ENCODE results near the gene LASP1NB.

The LASP1NB gene

DNA sequence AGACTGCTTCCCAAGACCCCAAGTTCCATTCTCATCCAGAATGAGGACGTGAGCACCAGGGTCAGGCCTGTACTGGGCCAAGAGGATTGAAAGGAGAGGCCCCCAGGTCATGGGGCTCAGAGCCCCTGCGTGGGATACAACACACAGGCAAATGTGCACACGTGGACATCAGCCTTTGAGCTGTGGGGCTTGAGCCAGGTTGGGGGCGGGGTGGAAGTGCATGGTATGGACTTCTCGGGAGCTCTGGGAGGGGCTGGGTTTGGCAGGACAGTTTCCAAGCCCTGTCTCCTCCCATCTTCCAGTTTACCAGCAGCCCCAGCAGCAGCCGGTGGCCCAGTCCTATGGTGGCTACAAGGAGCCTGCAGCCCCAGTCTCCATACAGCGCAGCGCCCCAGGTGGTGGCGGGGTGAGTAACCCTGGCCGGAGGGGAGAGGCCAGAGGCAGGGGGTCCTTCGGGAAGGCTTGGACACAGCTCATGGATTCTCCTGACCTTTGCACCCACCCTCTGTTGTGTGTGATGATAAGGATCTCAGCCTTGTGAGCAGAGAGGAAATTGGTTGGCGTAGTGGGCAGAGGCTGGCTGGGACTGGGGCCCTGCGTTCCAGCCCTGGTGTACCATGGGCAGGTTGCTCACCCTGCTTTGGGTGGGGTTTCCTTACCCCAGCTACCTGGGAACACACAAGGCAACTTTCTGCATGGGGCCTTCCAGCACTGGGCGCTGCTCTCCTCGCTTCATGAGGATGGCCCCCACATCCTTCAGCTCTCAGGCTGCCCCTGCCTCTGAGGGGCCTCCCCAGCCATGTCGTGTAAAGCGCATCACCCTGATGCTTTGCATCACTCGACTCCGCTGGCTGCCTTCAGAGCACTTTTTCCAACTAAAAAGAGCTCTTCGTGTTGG is 10.4 kb upstream of the LASP1NB start (continued):
- TF ChIP-seq ZSCAN25 (CRISPR knock-in tag; IDR thresholded peaks at IDR 0.05) (peak; percentile 78), ZNF737 (CRISPR knock-in tag; IDR thresholded peaks at IDR 0.05; ENCODE audit: borderline replicate concordance) (no peak), FOXA3 (CRISPR knock-in tag; IDR thresholded peaks at IDR 0.05) (peak; percentile 61), GFI1 (CRISPR knock-in tag; IDR thresholded peaks at IDR 0.05; ENCODE audit: borderline replicate concordance) (peak; percentile 53; the same call in 1 of the 2 replicates), RBM22 (optimal IDR thresholded peaks at IDR 0.05; ENCODE audit: low read length) (no peak), ZKSCAN1 (IDR thresholded peaks at IDR 0.05; ENCODE audit: low read length) (no peak), ZMAT3 (CRISPR knock-in tag; conservative IDR thresholded peaks at IDR 0.05) (no peak), NPAS2 (CRISPR knock-in tag; IDR thresholded peaks at IDR 0.05; ENCODE audit: borderline replicate concordance) (no peak), MED8 (CRISPR knock-in tag; IDR thresholded peaks at IDR 0.05; ENCODE audit: insufficient replicate concordance) (no peak), SMAD3 (CRISPR knock-in tag; IDR thresholded peaks at IDR 0.05) (peak; percentile 65), PHF8 (CRISPR knock-in tag; IDR thresholded peaks at IDR 0.05) (no peak), CHCHD3 (CRISPR knock-in tag; IDR thresholded peaks at IDR 0.05) (no peak), FOXO4 (CRISPR knock-in tag; conservative IDR thresholded peaks at IDR 0.05) (no peak), ZNF124 (CRISPR knock-in tag; IDR thresholded peaks at IDR 0.05) (no peak), KAT2B (IDR thresholded peaks at IDR 0.05; ENCODE audit: borderline replicate concordance, low read depth, low read length) (no peak)
- TF ChIP-seq, protein P1, sequence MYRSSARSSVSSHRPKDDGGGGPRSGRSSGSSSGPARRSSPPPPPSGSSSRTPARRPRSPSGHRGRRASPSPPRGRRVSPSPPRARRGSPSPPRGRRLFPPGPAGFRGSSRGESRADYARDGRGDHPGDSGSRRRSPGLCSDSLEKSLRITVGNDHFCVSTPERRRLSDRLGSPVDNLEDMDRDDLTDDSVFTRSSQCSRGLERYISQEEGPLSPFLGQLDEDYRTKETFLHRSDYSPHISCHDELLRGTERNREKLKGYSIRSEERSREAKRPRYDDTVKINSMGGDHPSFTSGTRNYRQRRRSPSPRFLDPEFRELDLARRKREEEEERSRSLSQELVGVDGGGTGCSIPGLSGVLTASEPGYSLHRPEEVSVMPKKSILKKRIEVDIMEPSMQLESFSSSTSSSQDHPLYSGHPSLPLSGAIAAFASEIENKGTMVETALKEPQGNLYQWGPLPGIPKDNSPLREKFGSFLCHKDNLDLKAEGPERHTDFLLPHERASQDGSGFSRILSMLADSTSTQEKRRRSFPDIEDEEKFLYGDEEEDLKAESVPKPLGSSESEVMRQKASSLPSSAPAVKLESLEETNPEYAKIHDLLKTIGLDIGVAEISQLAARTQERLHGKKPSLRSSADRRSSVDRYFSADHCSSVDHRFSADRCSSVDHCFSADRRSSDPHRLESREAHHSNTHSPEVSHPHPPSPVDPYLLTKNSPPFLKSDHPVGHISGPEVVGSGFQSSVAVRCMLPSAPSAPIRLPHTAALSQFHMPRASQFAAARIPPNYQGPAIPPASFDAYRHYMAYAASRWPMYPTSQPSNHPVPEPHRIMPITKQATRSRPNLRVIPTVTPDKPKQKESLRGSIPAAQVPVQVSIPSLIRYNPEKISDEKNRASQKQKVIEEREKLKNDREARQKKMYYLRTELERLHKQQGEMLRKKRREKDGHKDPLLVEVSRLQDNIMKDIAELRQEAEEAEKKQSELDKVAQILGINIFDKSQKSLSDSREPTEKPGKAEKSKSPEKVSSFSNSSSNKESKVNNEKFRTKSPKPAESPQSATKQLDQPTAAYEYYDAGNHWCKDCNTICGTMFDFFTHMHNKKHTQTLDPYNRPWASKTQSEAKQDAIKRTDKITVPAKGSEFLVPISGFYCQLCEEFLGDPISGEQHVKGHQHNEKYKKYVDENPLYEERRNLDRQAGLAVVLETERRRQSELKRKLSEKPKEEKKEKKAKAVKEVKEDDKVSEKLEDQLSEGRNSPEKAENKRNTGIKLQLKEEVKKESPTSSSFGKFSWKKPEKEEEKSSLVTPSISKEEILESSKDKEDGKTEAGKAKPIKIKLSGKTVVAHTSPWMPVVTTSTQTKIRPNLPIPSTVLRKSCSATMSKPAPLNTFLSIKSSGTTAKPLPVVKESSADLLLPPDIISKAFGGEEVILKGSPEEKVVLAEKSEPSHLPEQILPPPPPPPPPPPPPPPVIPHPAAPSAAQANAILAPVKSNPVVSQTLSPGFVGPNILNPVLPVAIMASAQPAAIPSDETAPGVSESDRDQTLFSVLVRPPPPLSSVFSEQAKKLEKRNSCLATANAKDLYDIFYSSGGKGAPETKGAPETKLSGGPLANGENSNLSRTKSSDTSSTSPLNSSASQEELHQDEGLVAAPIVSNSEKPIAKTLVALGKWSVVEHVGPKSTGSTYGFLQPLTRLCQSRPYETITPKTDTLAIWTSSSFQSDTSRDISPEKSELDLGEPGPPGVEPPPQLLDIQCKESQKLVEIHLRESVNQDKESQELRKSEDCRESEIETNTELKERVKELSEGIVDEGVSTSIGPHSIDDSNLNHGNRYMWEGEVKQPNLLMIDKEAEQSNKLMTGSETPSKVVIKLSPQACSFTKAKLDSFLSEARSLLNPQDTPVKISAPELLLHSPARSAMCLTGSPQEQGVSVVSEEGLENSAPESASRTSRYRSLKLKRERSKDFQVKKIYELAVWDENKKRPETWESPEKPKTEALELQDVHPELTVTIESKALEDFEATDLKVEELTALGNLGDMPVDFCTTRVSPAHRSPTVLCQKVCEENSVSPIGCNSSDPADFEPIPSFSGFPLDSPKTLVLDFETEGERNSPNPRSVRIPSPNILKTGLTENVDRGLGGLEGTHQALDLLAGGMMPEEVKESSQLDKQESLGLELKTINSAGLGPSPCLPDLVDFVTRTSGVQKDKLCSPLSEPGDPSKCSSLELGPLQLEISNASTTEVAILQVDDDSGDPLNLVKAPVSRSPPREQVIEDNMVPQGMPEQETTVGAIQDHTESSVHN (CRISPR knock-in tag; IDR thresholded peaks at IDR 0.05) = peak; percentile 55; the same call in 1 of the 2 replicates
- TF ChIP-seq, protein P2, sequence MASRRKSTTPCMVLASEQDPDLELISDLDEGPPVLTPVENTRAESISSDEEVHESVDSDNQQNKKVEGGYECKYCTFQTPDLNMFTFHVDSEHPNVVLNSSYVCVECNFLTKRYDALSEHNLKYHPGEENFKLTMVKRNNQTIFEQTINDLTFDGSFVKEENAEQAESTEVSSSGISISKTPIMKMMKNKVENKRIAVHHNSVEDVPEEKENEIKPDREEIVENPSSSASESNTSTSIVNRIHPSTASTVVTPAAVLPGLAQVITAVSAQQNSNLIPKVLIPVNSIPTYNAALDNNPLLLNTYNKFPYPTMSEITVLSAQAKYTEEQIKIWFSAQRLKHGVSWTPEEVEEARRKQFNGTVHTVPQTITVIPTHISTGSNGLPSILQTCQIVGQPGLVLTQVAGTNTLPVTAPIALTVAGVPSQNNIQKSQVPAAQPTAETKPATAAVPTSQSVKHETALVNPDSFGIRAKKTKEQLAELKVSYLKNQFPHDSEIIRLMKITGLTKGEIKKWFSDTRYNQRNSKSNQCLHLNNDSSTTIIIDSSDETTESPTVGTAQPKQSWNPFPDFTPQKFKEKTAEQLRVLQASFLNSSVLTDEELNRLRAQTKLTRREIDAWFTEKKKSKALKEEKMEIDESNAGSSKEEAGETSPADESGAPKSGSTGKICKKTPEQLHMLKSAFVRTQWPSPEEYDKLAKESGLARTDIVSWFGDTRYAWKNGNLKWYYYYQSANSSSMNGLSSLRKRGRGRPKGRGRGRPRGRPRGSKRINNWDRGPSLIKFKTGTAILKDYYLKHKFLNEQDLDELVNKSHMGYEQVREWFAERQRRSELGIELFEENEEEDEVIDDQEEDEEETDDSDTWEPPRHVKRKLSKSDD (CRISPR knock-in tag; IDR thresholded peaks at IDR 0.05; ENCODE audit: low read depth) = 0 out of 2 replicates have a peak, but pooled peaks have one; percentile 50

Measured in HepG2 (cell line).